HepG2 (cell line): Measurements from ENCODE around the gene ARHGEF10L. TPM values are rescaled to one million over a fixed set of nuclear protein-coding genes. Genes with fewer than 3 reads are reported as not detected.

Experiments
- ATAC-seq: fragments of 200-7000 bp; cut with Tn5 transposase; 3 replicates; pipeline ENCODE4 v1.9.1; 2020; ENCODE audit warnings: mild to moderate bottlenecking, moderate library complexity
- BruUV-seq: library from RNA; stranded (reverse); fragments of 400-500 nt; replicated peaks from 2 replicates; lab custom pipeline; 2021; lab: Mats Ljungman, UMichigan
- CTCF ChIA-PET: fragments of 300-600 bp; formaldehyde crosslinking; extraction: SDS; loops from one replicate; lab custom pipeline; 2021; ENCODE audit warnings: low total read pairs, inconsistent platforms, low intra/inter-chr PET ratio; lab: Yijun Ruan, JAX
- POLR2A ChIA-PET: fragments of 350-600 bp; sonication (Branson Sonifier 250); formaldehyde crosslinking; loops from one replicate; lab custom pipeline; 2020; ENCODE audit warnings: antibody characterized with exemption, inconsistent platforms; lab: Yijun Ruan, JAX
- DNase-seq: peaks from one replicate; pipeline ENCODE4 v3.0.0-alpha.2; 2015; ENCODE audit warnings: low spot score
- FAIRE-seq: peaks from 3 replicates; lab custom pipeline; 2011; peaks lifted over from hg19 to GRCh38; lab: Jason Lieb, UNC
- H2AFZ ChIP-seq: one replicate; pipeline ENCODE4 v1.6.1; 2011; ENCODE audit warnings: low read length, inconsistent platforms
- H3K27ac ChIP-seq: fragments of 300-600 bp; 3 replicates; pipeline ENCODE4 v1.8.0; 2011; ENCODE audit warnings: mixed run types, mild to moderate bottlenecking, mixed read lengths, low read length, inconsistent platforms; ENCODE audit not compliant: insufficient read depth; ENCODE audit errors: extremely low read length
- H3K27me3 ChIP-seq, 2 experiments: fragments of 200-600 bp in 1 of 2; 2 replicates in 1 of 2; 3 replicates in 1 of 2; pipeline versions ENCODE4 v1.6.0 to v1.8.0; 2011; ENCODE audit warnings: low read length in 2 of 2, mild to moderate bottlenecking in 2 of 2, moderate library complexity in 2 of 2, inconsistent platforms in 1 of 2; ENCODE audit not compliant: insufficient read depth in 2 of 2, control insufficient read depth in 1 of 2
- H3K36me3 ChIP-seq, 2 experiments: fragments of 200-600 bp in 1 of 2; replicated peaks in 1 of 2; 2 replicates in 1 of 2; 3 replicates in 1 of 2; pipeline versions ENCODE4 v1.5.1 to v1.8.0; 2011; ENCODE audit warnings: low read length in 2 of 2, inconsistent platforms in 1 of 2; ENCODE audit not compliant: insufficient read depth in 2 of 2, control insufficient read depth in 1 of 2
- H3K4me1 ChIP-seq: 2 replicates; pipeline ENCODE4 v1.5.1; 2012; ENCODE audit warnings: low read length, inconsistent platforms; ENCODE audit not compliant: insufficient read depth
- H3K4me2 ChIP-seq: 2 replicates; pipeline ENCODE4 v1.6.0; 2011; ENCODE audit warnings: low read depth, low read length, inconsistent platforms
- H3K4me3 ChIP-seq, 3 experiments: fragments of 200-600 bp in 1 of 3; sonication (generic), shearing (Covaris generic) in 1 of 3; replicated peaks in 1 of 3; 2 replicates each; pipeline ENCODE4 v1.5.1; 2011 to 2016; ENCODE audit warnings: low read length in 3 of 3, inconsistent platforms in 2 of 3, low read depth in 2 of 3, mild to moderate bottlenecking in 2 of 3, control low read depth in 1 of 3, mixed read lengths in 1 of 3; ENCODE audit not compliant: insufficient read depth in 1 of 3
- H3K79me2 ChIP-seq: one replicate; pipeline ENCODE4 v1.6.1; 2011; ENCODE audit warnings: low read length, inconsistent platforms; ENCODE audit not compliant: insufficient read depth
- H3K9ac ChIP-seq: 2 replicates; pipeline ENCODE4 v1.6.0; 2011; ENCODE audit warnings: mild to moderate bottlenecking, low read depth, low read length, inconsistent platforms; ENCODE audit not compliant: insufficient read depth
- H3K9me3 ChIP-seq: 2 replicates; pipeline ENCODE4 v1.5.1; 2012; ENCODE audit warnings: mild to moderate bottlenecking, low read length
- H4K20me1 ChIP-seq: 2 replicates; pipeline ENCODE4 v1.6.0; 2011; ENCODE audit warnings: inconsistent platforms, mild to moderate bottlenecking, low read length, moderate library complexity; ENCODE audit not compliant: insufficient read depth
- AFF4 ChIP-seq: sonication (generic); formaldehyde crosslinking; IDR thresholded peaks from 2 replicates; pipeline ENCODE4 v1.4.0; 2020; ENCODE audit warnings: missing genetic modification reagents
- AGO2 ChIP-seq: fragments of 200-400 bp; formaldehyde crosslinking; optimal IDR thresholded peaks from 2 replicates; pipeline ENCODE3; 2017; ENCODE audit warnings: mild to moderate bottlenecking, low read depth, low read length, moderate library complexity
- FIP1L1 ChIP-seq: fragments of 200-400 bp; formaldehyde crosslinking; IDR thresholded peaks from 2 replicates; pipeline ENCODE4 v1.6.1; 2018; ENCODE audit warnings: low read depth, mild to moderate bottlenecking, low read length, moderate library complexity, borderline replicate concordance; ENCODE audit not compliant: insufficient read depth
- JDP2 ChIP-seq: sonication (generic); formaldehyde crosslinking; IDR thresholded peaks from 2 replicates; pipeline ENCODE4 v1.8.1; 2022; ENCODE audit warnings: missing genetic modification reagents, borderline replicate concordance
- PTBP1 ChIP-seq: fragments of 200-400 bp; formaldehyde crosslinking; IDR thresholded peaks from 2 replicates; pipeline ENCODE4 v1.6.1; 2018; ENCODE audit warnings: low read length, low read depth; ENCODE audit not compliant: poor library complexity, severe bottlenecking
- TEAD3 ChIP-seq: optimal IDR thresholded peaks from 2 replicates; pipeline ENCODE3; 2016; ENCODE audit warnings: borderline replicate concordance
- ZNF703 ChIP-seq: sonication (generic); formaldehyde crosslinking; IDR thresholded peaks from 2 replicates; pipeline ENCODE4 v1.5.1; 2020; ENCODE audit warnings: missing genetic modification reagents, mild to moderate bottlenecking, moderate library complexity, borderline replicate concordance
- WGBS: methylation state at CpG from one replicate; pipeline ENCODE4 v1.1.6; 2017; ENCODE audit warnings: low lambda C conversion rate; 5-methylcytosine and 5-hydroxymethylcytosine counted together
- in situ Hi-C: cut with HindIII; loops from 2 replicates; pipeline ENCODE4 v1.10.0; 2017; ENCODE audit warnings: low pct_unique_long_range_greater_than_20kb; ENCODE audit not compliant: extremely low pct_ligation_motif_present
- intact Hi-C: fragments of 100-400 bp; cut with micrococcal nuclease; formaldehyde crosslinking; loops from one replicate; pipeline ENCODE4 v1.10.0; 2022; ENCODE audit not compliant: unreplicated experiment
- polyA plus RNA-seq, 8 experiments: library from polyadenylated mRNA; depleted of rRNA in 3 of 8; stranded (reverse) in 7 of 8; unstranded in 1 of 8; fragments of >200 nt; fragmentation: Illumina TruSeq in 4 of 8; extraction: Trizol in 4 of 8; gene quantifications; 2 replicates each; pipeline versions ENCODE4 v1.2.1 to v1.2.3, GENCODE V29; 2011 to 2016; ENCODE audit warnings: low read depth in 4 of 8, missing spikeins in 1 of 8, mixed read lengths in 1 of 8; ENCODE audit not compliant: insufficient read depth in 1 of 8
- total RNA-seq, 5 experiments: library from RNA; depleted of rRNA; stranded (reverse); fragments of >200 nt; fragmentation: Illumina TruSeq; extraction: Trizol; gene quantifications; 2 replicates each; pipeline ENCODE4 v1.2.3, GENCODE V29; 2016; ENCODE audit warnings: low read depth in 1 of 5
- TF ChIP-seq, protein P1 (sequence below): sonication (generic); formaldehyde crosslinking; IDR thresholded peaks from 2 replicates; pipeline ENCODE4 v1.4.0; 2020; ENCODE audit warnings: missing genetic modification reagents

Gene ARHGEF10L
- total and polyA plus RNA-seq, 2 of the 13 experiments (the other 11 are each of a cell fraction or from before 2014, with no cell fraction given) = 46.5 to 78.3 TPM

- intact Hi-C loops = no loop called here
- ATAC-seq = no peak
These were observed 144.1 kb downstream of the ARHGEF10L start for GRCh38 chr1:17683598-17683997.

More at GRCh38 chr1:17683598-17683997, 144.1 kb downstream of the ARHGEF10L start:
- BruUV-seq = no TSS peak
- DNase-seq = no peak
- Histone ChIP-seq H3K27ac (no peak overlapping the region), H3K27me3 (no peaks in the 10 kb centered on the region)
- TF ChIP-seq FIP1L1 (no peak), AGO2 (peak; percentile 11), PTBP1 (no peak), ZNF703 (CRISPR knock-in tag) (no peak), TEAD3 (no peak), AFF4 (CRISPR knock-in tag) (no peak), JDP2 (CRISPR knock-in tag) (no peak)
- TF ChIP-seq, protein P1, sequence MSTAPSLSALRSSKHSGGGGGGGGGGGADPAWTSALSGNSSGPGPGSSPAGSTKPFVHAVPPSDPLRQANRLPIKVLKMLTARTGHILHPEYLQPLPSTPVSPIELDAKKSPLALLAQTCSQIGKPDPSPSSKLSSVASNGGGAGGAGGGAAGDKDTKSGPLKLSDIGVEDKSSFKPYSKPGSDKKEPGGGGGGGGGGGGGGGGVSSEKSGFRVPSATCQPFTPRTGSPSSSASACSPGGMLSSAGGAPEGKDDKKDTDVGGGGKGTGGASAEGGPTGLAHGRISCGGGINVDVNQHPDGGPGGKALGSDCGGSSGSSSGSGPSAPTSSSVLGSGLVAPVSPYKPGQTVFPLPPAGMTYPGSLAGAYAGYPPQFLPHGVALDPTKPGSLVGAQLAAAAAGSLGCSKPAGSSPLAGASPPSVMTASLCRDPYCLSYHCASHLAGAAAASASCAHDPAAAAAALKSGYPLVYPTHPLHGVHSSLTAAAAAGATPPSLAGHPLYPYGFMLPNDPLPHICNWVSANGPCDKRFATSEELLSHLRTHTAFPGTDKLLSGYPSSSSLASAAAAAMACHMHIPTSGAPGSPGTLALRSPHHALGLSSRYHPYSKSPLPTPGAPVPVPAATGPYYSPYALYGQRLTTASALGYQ (CRISPR knock-in tag) = no peak
- TF ChIP-seq, all 625 proteins: peak for 1
- no peaks in the 10 kb centered on the region for H3K4me1 ChIP-seq
- H3K9ac ChIP-seq = no peak overlapping the region
- WGBS = 99% methylated on average over 5 of the region's 11 CpGs
- CTCF ChIA-PET = no interaction called here
- peaks cover 48% of the 10 kb centered on the region; the same call in 1 of the 2 replicates for H4K20me1 ChIP-seq
- no peak overlapping the region for H3K4me2 ChIP-seq
- H3K36me3 ChIP-seq = peaks cover 27 to 90% of the 10 kb centered on the region in 2 experiments
- in situ Hi-C loops = no loop called here
- no peaks in the 10 kb centered on the region for H3K9me3 ChIP-seq
- H3K79me2 ChIP-seq = no peaks in the 10 kb centered on the region
- H2AFZ ChIP-seq = no peak overlapping the region
- FAIRE-seq = no peak
- POLR2A ChIA-PET = no interaction called here
- H3K4me3 ChIP-seq = no peak overlapping the region
